CD4-positive, alpha-beta memory T cell (primary cell): ENCODE data around the gene TRERF1. TPM values are rescaled to one million over a fixed set of nuclear protein-coding genes. Genes with fewer than 3 reads are reported as not detected.

Source experiments
- CTCF ChIA-PET: fragments of 350-600 bp; sonication (Branson Sonifier 250); formaldehyde crosslinking; loops from one replicate; lab custom pipeline; 2021; ENCODE audit warnings: inconsistent platforms; ENCODE audit not compliant: partially characterized antibody; lab: Charles Lee
- POLR2A ChIA-PET: fragments of 350-600 bp; sonication (Branson Sonifier 250); formaldehyde crosslinking; loops from one replicate; lab custom pipeline; 2021; ENCODE audit not compliant: partially characterized antibody; lab: Charles Lee
- DNase-seq, 5 donors: peaks; one replicate each; pipeline versions ENCODE4 v3.0.0 to v3.0.0-alpha.2; 2020 to 2022; ENCODE audit warnings: mixed read lengths in 1 of 5
- H3K27ac ChIP-seq: one replicate; pipeline ENCODE4 v1.7.0; 2013; ENCODE audit warnings: low read depth, low read length
- H3K27me3 ChIP-seq: 2 replicates; pipeline ENCODE4 v1.7.0; 2013; ENCODE audit warnings: mild to moderate bottlenecking, low read length, moderate library complexity; ENCODE audit not compliant: insufficient read depth
- H3K36me3 ChIP-seq: 2 replicates; pipeline ENCODE4 v1.7.0; 2013; ENCODE audit warnings: mild to moderate bottlenecking, low read length, moderate library complexity; ENCODE audit not compliant: insufficient read depth
- H3K4me1 ChIP-seq: 2 replicates; pipeline ENCODE4 v1.7.0; 2013; ENCODE audit warnings: mild to moderate bottlenecking, low read length, moderate library complexity; ENCODE audit not compliant: insufficient read depth
- H3K4me3 ChIP-seq, 2 donors: one replicate each; pipeline ENCODE4 v1.7.0; 2013; ENCODE audit warnings: low read length in 2 of 2, mild to moderate bottlenecking in 1 of 2
- H3K9me3 ChIP-seq, 2 donors: one replicate each; pipeline ENCODE4 v1.7.0; 2013; ENCODE audit warnings: low read length in 2 of 2, control low read depth in 1 of 2; ENCODE audit not compliant: control insufficient read depth in 1 of 2
- H3K27ac Mint-ChIP-seq, 7 donors: one replicate each; pipeline ENCODE4 v1.8.0; 2020 to 2021; ENCODE audit warnings: mixed read lengths in 7 of 7, mild to moderate bottlenecking in 6 of 7, inconsistent platforms in 3 of 7, moderate library complexity in 3 of 7
- H3K27me3 Mint-ChIP-seq, 2 donors: one replicate each; pipeline ENCODE4 v1.8.0; 2020 to 2021; ENCODE audit warnings: mixed read lengths in 2 of 2
- H3K36me3 Mint-ChIP-seq, 2 donors: one replicate each; pipeline ENCODE4 v1.8.0; 2020 to 2021; ENCODE audit warnings: mixed read lengths in 2 of 2, inconsistent platforms in 1 of 2, mild to moderate bottlenecking in 1 of 2
- H3K4me1 Mint-ChIP-seq, 4 donors: one replicate each; pipeline ENCODE4 v1.8.0; 2020 to 2021; ENCODE audit warnings: mixed read lengths in 4 of 4, mild to moderate bottlenecking in 1 of 4
- H3K4me3 Mint-ChIP-seq, 8 donors: one replicate each; pipeline ENCODE4 v1.8.0; 2020 to 2021; ENCODE audit warnings: mixed read lengths in 8 of 8, mild to moderate bottlenecking in 7 of 8, moderate library complexity in 6 of 8, inconsistent platforms in 3 of 8
- H3K9me3 Mint-ChIP-seq, 8 donors: one replicate each; pipeline ENCODE4 v1.8.0; 2020 to 2021; ENCODE audit warnings: mixed read lengths in 8 of 8, mild to moderate bottlenecking in 5 of 8, inconsistent platforms in 3 of 8, moderate library complexity in 1 of 8
- intact Hi-C: fragments of 100-400 bp; cut with micrococcal nuclease; formaldehyde crosslinking; loops from one replicate; pipeline ENCODE4 v1.15.1; 2023
- polyA plus RNA-seq, 2 donors: library from polyadenylated mRNA; unstranded; fragments of 300-500 nt; fragmentation: Illumina TruSeq; gene quantifications; one replicate each; pipeline ENCODE4 v1.2.3, GENCODE V29; 2021
- total RNA-seq, 2 experiments: library from RNA; stranded (reverse); gene quantifications; one replicate each; pipeline ENCODE4 v1.2.3, GENCODE V29; 2021

TRERF1 gene
- total and polyA plus RNA-seq, 4 experiments from 2014 or later: 1.1 to 28.3 (median 17.4) TPM

DNA sequence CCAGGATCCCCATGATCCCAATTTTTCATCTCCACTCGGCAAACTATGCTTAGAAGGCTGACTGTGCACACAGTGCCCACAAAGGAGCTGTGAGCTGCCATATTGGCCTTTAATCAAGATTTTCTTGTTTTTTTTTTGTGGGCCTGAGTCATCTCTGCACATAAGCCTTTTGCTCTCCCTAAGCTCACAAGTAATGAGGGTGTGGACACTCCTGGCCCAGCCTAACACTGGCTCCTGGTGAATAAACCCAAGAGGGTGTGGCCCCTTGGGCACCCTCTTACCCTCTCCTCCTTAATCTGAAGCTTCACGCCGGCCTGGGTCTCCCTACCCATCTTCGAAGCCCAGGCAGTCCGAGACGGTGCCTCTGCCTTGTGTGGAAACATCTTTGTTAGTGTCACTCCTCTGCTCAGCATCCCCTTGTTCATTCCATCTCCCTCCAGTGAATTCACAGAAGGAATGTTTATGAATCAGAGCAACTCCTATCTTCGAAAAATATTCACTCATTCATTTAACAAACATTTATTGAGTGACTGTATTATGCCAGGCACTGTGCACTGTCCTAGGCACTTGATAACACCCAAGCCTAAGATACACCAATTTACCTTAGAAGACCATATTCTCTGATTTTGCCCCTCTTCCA lies 211.9 kb downstream of the TRERF1 start:
- DNase-seq: no peak
- no peak overlapping the region for H3K27ac ChIP-seq
- Mint-ChIP-seq H3K9me3 (no peaks in the 10 kb centered on the region), H3K4me1 (peaks cover 0 to 9% (median 6%) of the 10 kb centered on the region in 4 donors), H3K27ac (peak overlapping the region in 2 of 7 donors; percentile 60 to 75), H3K36me3 (peaks cover 48 to 83% of the 10 kb centered on the region in 2 donors), H3K4me3 (no peak overlapping the region), H3K27me3 (no peaks in the 10 kb centered on the region)
- no peaks in the 10 kb centered on the region for H3K9me3 ChIP-seq
- peaks cover 26% of the 10 kb centered on the region for H3K36me3 ChIP-seq
- H3K4me3 ChIP-seq: no peak overlapping the region
- no peaks in the 10 kb centered on the region for H3K27me3 ChIP-seq
- CTCF ChIA-PET: interaction anchor here (0.6 to 0.7 kb wide), 2 partner anchors 16 to 308 kb away, joined by 3 to 4 read pairs; no protein-coding TSS in a partner anchor
- POLR2A ChIA-PET: no interaction called here
- H3K4me1 ChIP-seq: no peaks in the 10 kb centered on the region
- intact Hi-C loops: no loop called here

DNA sequence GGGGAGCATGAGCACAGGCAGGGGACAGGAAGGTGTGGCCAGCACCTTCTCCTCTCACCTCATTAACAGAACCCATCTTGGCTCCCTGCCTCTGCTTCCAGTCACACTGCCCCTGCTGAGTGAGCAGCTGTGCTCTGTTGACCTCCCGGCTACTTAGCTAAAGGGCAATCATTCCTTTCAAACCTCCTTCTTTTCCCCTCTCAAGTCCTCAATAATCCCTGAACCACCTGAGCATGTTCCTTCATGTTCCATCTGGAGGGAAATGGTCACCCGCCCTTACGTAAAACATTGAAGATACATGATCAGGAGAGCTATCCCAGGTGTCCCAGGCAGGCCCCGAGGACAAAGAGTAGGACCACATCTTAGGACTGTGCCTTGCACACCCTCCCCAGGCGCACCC lies 212.4 kb downstream of the TRERF1 start:
- no peaks in the 10 kb centered on the region for H3K27me3 Mint-ChIP-seq
- no peaks in the 10 kb centered on the region for H3K9me3 Mint-ChIP-seq
- CTCF ChIA-PET: interaction anchor here (0.6 to 0.7 kb wide), 2 partner anchors 16 to 308 kb away, joined by 3 to 4 read pairs; no protein-coding TSS in a partner anchor
- Histone ChIP-seq H3K4me1 (no peaks in the 10 kb centered on the region), H3K4me3 (no peak overlapping the region), H3K27ac (no peak overlapping the region), H3K9me3 (no peaks in the 10 kb centered on the region), H3K36me3 (peaks cover 26% of the 10 kb centered on the region), H3K27me3 (no peaks in the 10 kb centered on the region)
- intact Hi-C loops: no loop called here
- H3K4me1 Mint-ChIP-seq: peaks cover 0 to 9% (median 6%) of the 10 kb centered on the region in 4 donors
- peak overlapping the region in 4 of 7 donors; percentile 16 to 75 (median 49) for H3K27ac Mint-ChIP-seq
- DNase-seq: no peak
- peaks cover 44 to 80% of the 10 kb centered on the region in 2 donors for H3K36me3 Mint-ChIP-seq
- POLR2A ChIA-PET: no interaction called here
- no peak overlapping the region for H3K4me3 Mint-ChIP-seq

- Histone ChIP-seq H3K27me3 (no peaks in the 10 kb centered on the region), H3K4me1 (no peaks in the 10 kb centered on the region), H3K36me3 (peaks cover 22% of the 10 kb centered on the region), H3K4me3 (no peak overlapping the region), H3K9me3 (no peaks in the 10 kb centered on the region), H3K27ac (no peak overlapping the region)
- CTCF ChIA-PET: interaction anchor here (1.0 kb wide), 1 partner anchor 310 kb away, joined by 3 read pairs; no protein-coding TSS in a partner anchor
- Mint-ChIP-seq H3K9me3 (no peaks in the 10 kb centered on the region), H3K4me1 (peaks cover 0 to 9% (median 6%) of the 10 kb centered on the region in 4 donors), H3K4me3 (no peak overlapping the region), H3K27me3 (no peaks in the 10 kb centered on the region), H3K27ac (peak overlapping the region in 2 of 7 donors; percentile 38 to 76), H3K36me3 (peaks cover 47 to 81% of the 10 kb centered on the region in 2 donors)
- no peak for DNase-seq
- intact Hi-C loops: no loop called here
- POLR2A ChIA-PET: no interaction called here
Observed at GRCh38 chr6:42237857-42238256, 213.9 kb downstream of the TRERF1 start.

- H3K4me1 ChIP-seq: no peaks in the 10 kb centered on the region
- no peak overlapping the region for H3K27ac ChIP-seq
- POLR2A ChIA-PET: no interaction called here
- DNase-seq: no peak
- H3K27ac Mint-ChIP-seq: peak overlapping the region in 5 of 7 donors; percentile 38 to 79 (median 68)
- peaks cover 0 to 9% (median 6%) of the 10 kb centered on the region in 4 donors for H3K4me1 Mint-ChIP-seq
- CTCF ChIA-PET: interaction anchor here (1.0 kb wide), 1 partner anchor 311 kb away, joined by 3 read pairs; no protein-coding TSS in a partner anchor
- peaks cover 43 to 81% of the 10 kb centered on the region in 2 donors for H3K36me3 Mint-ChIP-seq
- peak overlapping the region in 1 of 8 donors; percentile 8 for H3K4me3 Mint-ChIP-seq
- H3K27me3 Mint-ChIP-seq: no peaks in the 10 kb centered on the region
- no peak overlapping the region for H3K4me3 ChIP-seq
- no peaks in the 10 kb centered on the region for H3K27me3 ChIP-seq
- intact Hi-C loops: no loop called here
- no peaks in the 10 kb centered on the region for H3K9me3 Mint-ChIP-seq
- peaks cover 14% of the 10 kb centered on the region for H3K36me3 ChIP-seq
- H3K9me3 ChIP-seq: no peaks in the 10 kb centered on the region
Observed at GRCh38 chr6:42236682-42237473, 214.8 kb downstream of the TRERF1 start.

GRCh38 chr6:42236030-42236429 lies 215.7 kb downstream of the TRERF1 start:
- ChIA-PET CTCF (no interaction called here), POLR2A (no interaction called here)
- no peaks in the 10 kb centered on the region for H3K4me1 ChIP-seq
- intact Hi-C loops: no loop called here
- no peak for DNase-seq
- no peaks in the 10 kb centered on the region for H3K27me3 Mint-ChIP-seq
- peaks cover 44 to 77% of the 10 kb centered on the region in 2 donors for H3K36me3 Mint-ChIP-seq
- no peak overlapping the region for H3K27ac ChIP-seq
- H3K4me3 ChIP-seq: no peak overlapping the region
- H3K4me1 Mint-ChIP-seq: peaks cover 0 to 9% (median 6%) of the 10 kb centered on the region in 4 donors
- no peaks in the 10 kb centered on the region for H3K27me3 ChIP-seq
- no peaks in the 10 kb centered on the region for H3K9me3 Mint-ChIP-seq
- peak overlapping the region in 4 of 7 donors; percentile 7 to 39 (median 26) for H3K27ac Mint-ChIP-seq
- peaks cover 14% of the 10 kb centered on the region for H3K36me3 ChIP-seq
- no peak overlapping the region for H3K4me3 Mint-ChIP-seq
- H3K9me3 ChIP-seq: no peaks in the 10 kb centered on the region

DNA sequence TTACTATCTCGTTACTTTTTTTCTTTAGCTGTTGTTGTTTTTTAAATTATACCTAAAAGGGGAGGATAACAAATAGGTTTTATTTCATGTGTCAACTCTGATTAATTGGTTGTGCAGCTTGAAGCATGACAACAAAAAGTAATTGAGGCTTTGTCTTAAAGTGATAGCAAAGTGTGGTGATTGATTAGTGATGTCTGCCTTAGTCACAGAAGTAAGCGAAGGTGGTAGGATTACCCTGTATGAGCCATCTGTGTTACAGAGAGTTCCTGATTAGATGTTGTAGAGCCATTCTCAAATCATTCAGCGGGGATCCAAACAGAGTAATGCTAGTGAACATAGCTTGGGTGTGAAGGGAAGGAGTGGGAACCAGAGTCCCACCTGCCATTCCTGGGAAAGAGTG lies 219.7 kb downstream of the TRERF1 start:
- Mint-ChIP-seq H3K4me3 (no peak overlapping the region), H3K4me1 (peaks cover 0 to 5% (median 4%) of the 10 kb centered on the region in 4 donors), H3K9me3 (no peaks in the 10 kb centered on the region), H3K36me3 (peaks cover 47 to 64% of the 10 kb centered on the region in 2 donors), H3K27me3 (no peaks in the 10 kb centered on the region), H3K27ac (peak overlapping the region in 1 of 7 donors; percentile 4)
- Histone ChIP-seq H3K27ac (no peak overlapping the region), H3K36me3 (peaks cover 17% of the 10 kb centered on the region), H3K27me3 (no peaks in the 10 kb centered on the region), H3K4me3 (no peak overlapping the region), H3K9me3 (no peaks in the 10 kb centered on the region), H3K4me1 (no peaks in the 10 kb centered on the region)
- ChIA-PET POLR2A (no interaction called here), CTCF (interaction anchor here (1.5 to 1.7 kb wide), 2 partner anchors 300 to 316 kb away, joined by 4 to 7 read pairs; no protein-coding TSS in a partner anchor)
- intact Hi-C loops: no loop called here
- no peak for DNase-seq
